Aorta (tissue), 5 donors: ENCODE results near the gene CAMK2D. TPM values are rescaled to one million over a fixed set of nuclear protein-coding genes. Genes with fewer than 3 reads are reported as not detected.

Experiments
- ATAC-seq: fragments of 200-7000 bp; cut with Tn5 transposase; one replicate; pipeline ENCODE4 v1.9.1; 2022; ENCODE audit warnings: moderate library complexity; ENCODE audit not compliant: low FRiP score
- DNase-seq, 2 donors: peaks; one replicate each; pipeline ENCODE4 v3.0.0-alpha.2; 2020
- H3K27ac ChIP-seq, 2 donors: one replicate each; pipeline ENCODE4 v1.5.1; 2013; ENCODE audit warnings: low read length in 2 of 2, mild to moderate bottlenecking in 2 of 2, moderate library complexity in 2 of 2, control low read depth in 1 of 2, inconsistent platforms in 1 of 2, low read depth in 1 of 2
- H3K27me3 ChIP-seq, 2 donors: one replicate each; pipeline ENCODE4 v1.6.1; 2013; ENCODE audit warnings: control low read depth in 1 of 2, low read length in 1 of 2, mild to moderate bottlenecking in 1 of 2, moderate library complexity in 1 of 2; ENCODE audit not compliant: insufficient read depth in 2 of 2, control insufficient read depth in 1 of 2
- H3K36me3 ChIP-seq, 2 donors: one replicate each; pipeline ENCODE4 v1.6.1; 2013; ENCODE audit warnings: control low read depth in 1 of 2, low read length in 1 of 2, mild to moderate bottlenecking in 1 of 2; ENCODE audit not compliant: insufficient read depth in 2 of 2, control insufficient read depth in 1 of 2
- H3K4me1 ChIP-seq, 2 donors: one replicate each; pipeline ENCODE4 v1.6.1; 2013; ENCODE audit warnings: low read length in 2 of 2, control low read depth in 1 of 2, mild to moderate bottlenecking in 1 of 2, moderate library complexity in 1 of 2; ENCODE audit not compliant: insufficient read depth in 2 of 2, control insufficient read depth in 1 of 2
- H3K4me3 ChIP-seq, 2 donors: one replicate each; pipeline ENCODE4 v1.5.1; 2013; ENCODE audit warnings: low read length in 2 of 2, control low read depth in 1 of 2, mild to moderate bottlenecking in 1 of 2
- H3K9me3 ChIP-seq: one replicate; pipeline ENCODE4 v1.6.1; 2013; ENCODE audit warnings: mild to moderate bottlenecking, low read length; ENCODE audit not compliant: control insufficient read depth
- WGBS, 2 donors: extraction: QIAGEN DNeasy Blood & Tissue Kit; methylation state at CpG; one replicate each; pipeline ENCODE4 v1.1.7; 2013; 5-methylcytosine and 5-hydroxymethylcytosine counted together
- intact Hi-C, 2 donors: fragments of 100-400 bp; cut with DNase I; formaldehyde crosslinking; loops; one replicate each; pipeline versions ENCODE4 v1.14.2 to v1.15.0; 2022
- polyA plus RNA-seq, 2 donors: library from polyadenylated mRNA; stranded (reverse); fragments of 200-250 nt; gene quantifications; one replicate each; pipeline ENCODE4 v1.2.3, GENCODE V29; 2013
- total RNA-seq, 2 donors: library from RNA; stranded (reverse); fragmentation: NEBNext Ultra II Directional; extraction: Animal tissue kit (Norgen Biotek cat#: 25700); gene quantifications; one replicate each; pipeline ENCODE4 v1.2.1, GENCODE V29; 2021
- donor health status: healthy with polysubstance abuse.
- donor health status: Bipolar disorder and iron deficiency.
- donor health status: DM: no; HTN: no; CAD: no.
- donor health status: DM: no; HTN: no; CAD: no.
- donor health status: DM: yes; HTN: yes; CAD: no.

Gene CAMK2D
- total and polyA plus RNA-seq, 4 donors, result 18.7 to 71.8 (median 37.7) TPM

DNA sequence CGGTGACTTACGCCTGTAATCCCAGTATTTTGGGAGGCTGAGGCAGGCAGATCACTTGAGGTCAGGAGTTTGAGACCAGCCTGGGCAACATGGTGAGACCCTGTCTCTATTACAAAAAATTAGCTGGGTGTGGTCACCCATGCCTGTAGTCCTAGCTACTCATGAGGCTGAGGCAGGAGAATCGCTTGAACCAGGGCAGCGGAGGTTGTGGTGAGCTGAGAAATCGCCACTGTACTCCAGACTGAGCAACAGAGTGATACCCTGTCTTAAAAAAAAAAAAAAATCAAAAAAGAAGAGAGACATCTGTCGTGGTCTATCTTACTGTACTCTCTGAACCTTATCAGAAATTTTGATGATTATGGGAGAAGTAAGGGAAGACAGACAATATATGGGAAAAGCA lies 144.3 kb downstream of the CAMK2D start:
- 96 to 97% methylated on average over 6 of the region's 6 CpGs for WGBS, 2 donors

GRCh38 chr4:113616443-113616842 lies 145.1 kb downstream of the CAMK2D start:
- DNase-seq (no peak), ATAC-seq (no peak)
- Histone ChIP-seq H3K4me1 (peaks cover 0 to 4% of the 10 kb centered on the region in 2 donors), H3K4me3 (no peak overlapping the region), H3K27me3 (no peaks in the 10 kb centered on the region), H3K36me3 (no peaks in the 10 kb centered on the region), H3K9me3 (no peaks in the 10 kb centered on the region), H3K27ac (no peak overlapping the region)
- 6 to 9% methylated on average over 1 of the region's 1 CpG for WGBS, 2 donors
- intact Hi-C loops, result no loop called here

More for the DNA sequence above, 144.3 kb downstream of the CAMK2D start:
- ATAC-seq (no peak), DNase-seq (no peak)
- H3K4me3 ChIP-seq, result no peak overlapping the region
- no peaks in the 10 kb centered on the region for H3K36me3 ChIP-seq
- no peaks in the 10 kb centered on the region for H3K9me3 ChIP-seq
- intact Hi-C loops, result no loop called here
- H3K4me1 ChIP-seq, result peaks cover 0 to 4% of the 10 kb centered on the region in 2 donors
- H3K27ac ChIP-seq, result no peak overlapping the region
- H3K27me3 ChIP-seq, result no peaks in the 10 kb centered on the region

DNA sequence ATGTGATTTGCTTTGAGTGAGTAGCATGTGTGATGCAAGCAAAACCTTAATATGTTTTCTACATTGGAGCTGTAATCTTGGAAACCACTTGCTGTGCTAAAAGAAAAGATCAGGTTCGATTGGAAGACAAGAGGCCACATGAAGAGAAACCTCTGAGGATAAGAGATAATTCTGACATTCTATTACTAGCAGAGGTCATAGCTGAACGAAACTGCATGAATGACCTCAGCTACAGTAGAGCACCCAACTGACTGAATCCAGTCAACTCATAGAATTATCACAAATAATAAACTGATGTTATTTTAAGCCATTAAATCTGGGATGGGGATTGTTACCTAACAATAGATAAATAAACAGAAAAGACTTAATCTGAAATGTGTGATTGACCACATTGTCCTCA lies 147.1 kb downstream of the CAMK2D start:
- no peak overlapping the region for H3K27ac ChIP-seq
- intact Hi-C loops, result no loop called here
- H3K36me3 ChIP-seq, result no peaks in the 10 kb centered on the region
- H3K9me3 ChIP-seq, result no peaks in the 10 kb centered on the region
- DNase-seq, result no peak
- H3K27me3 ChIP-seq, result no peaks in the 10 kb centered on the region
- no peak overlapping the region for H3K4me3 ChIP-seq
- WGBS, 2 donors, result 88 to 91% methylated on average over 2 of the region's 2 CpGs
- peaks cover 0 to 4% of the 10 kb centered on the region in 2 donors for H3K4me1 ChIP-seq
- ATAC-seq, result no peak

GRCh38 chr4:113613503-113613902 lies 148.0 kb downstream of the CAMK2D start:
- ATAC-seq, result no peak
- no peak overlapping the region for H3K27ac ChIP-seq
- H3K4me3 ChIP-seq, result no peak overlapping the region
- DNase-seq, result no peak
- no peaks in the 10 kb centered on the region for H3K36me3 ChIP-seq
- H3K9me3 ChIP-seq, result no peaks in the 10 kb centered on the region
- no peaks in the 10 kb centered on the region for H3K27me3 ChIP-seq
- 97 to 98% methylated on average over 4 of the region's 4 CpGs for WGBS, 2 donors
- no peaks in the 10 kb centered on the region for H3K4me1 ChIP-seq
- intact Hi-C loops, result no loop called here

GRCh38 chr4:113610537-113610936 lies 151.0 kb downstream of the CAMK2D start:
- intact Hi-C loops, result no loop called here
- H3K27me3 ChIP-seq, result no peaks in the 10 kb centered on the region
- no peaks in the 10 kb centered on the region for H3K4me1 ChIP-seq
- H3K36me3 ChIP-seq, result peaks cover 0 to 2% of the 10 kb centered on the region in 2 donors
- no peaks in the 10 kb centered on the region for H3K9me3 ChIP-seq
- H3K4me3 ChIP-seq, result no peak overlapping the region
- DNase-seq, result no peak
- H3K27ac ChIP-seq, result no peak overlapping the region
- WGBS, 2 donors, result 61 to 75% methylated on average over 3 of the region's 3 CpGs
- ATAC-seq, result no peak

DNA sequence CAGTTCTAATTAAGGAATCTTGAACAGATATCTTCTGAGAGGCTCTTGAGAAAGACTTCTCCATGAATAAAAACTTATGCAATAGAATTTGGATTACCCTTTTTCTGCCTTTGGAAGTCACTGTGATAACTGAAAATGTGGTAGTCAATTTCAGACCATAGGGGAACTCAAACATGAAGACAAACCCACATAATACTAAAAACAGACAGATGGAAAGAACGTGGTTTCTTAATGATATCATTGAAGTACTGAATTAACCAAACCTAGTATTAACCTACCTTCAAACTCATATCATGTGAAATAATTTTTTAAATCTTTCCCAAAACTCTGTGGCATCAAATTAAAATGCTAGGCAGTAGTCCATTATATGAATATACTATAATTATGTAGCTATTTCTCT lies 153.5 kb downstream of the CAMK2D start:
- Histone ChIP-seq H3K4me3 (no peak overlapping the region), H3K4me1 (peaks cover 0 to 1% of the 10 kb centered on the region in 2 donors), H3K36me3 (peaks cover 0 to 2% of the 10 kb centered on the region in 2 donors), H3K9me3 (no peaks in the 10 kb centered on the region), H3K27me3 (no peaks in the 10 kb centered on the region), H3K27ac (no peak overlapping the region)
- intact Hi-C loops, result no loop called here
- ATAC-seq (no peak), DNase-seq (no peak)
- WGBS, 2 donors, result 94 to 97% methylated on average over 1 of the region's 1 CpG

- ATAC-seq (no peak), DNase-seq (no peak)
- H3K36me3 ChIP-seq, result peaks cover 0 to 2% of the 10 kb centered on the region in 2 donors
- H3K4me3 ChIP-seq, result no peak overlapping the region
- no peaks in the 10 kb centered on the region for H3K27me3 ChIP-seq
- peaks cover 0 to 1% of the 10 kb centered on the region in 2 donors for H3K4me1 ChIP-seq
- H3K9me3 ChIP-seq, result no peaks in the 10 kb centered on the region
- no peak overlapping the region for H3K27ac ChIP-seq
- intact Hi-C loops, result no loop called here
- 96 to 98% methylated on average over 9 of the region's 9 CpGs for WGBS, 2 donors
Measured at GRCh38 chr4:113607147-113607720, 154.3 kb downstream of the CAMK2D start.

DNA sequence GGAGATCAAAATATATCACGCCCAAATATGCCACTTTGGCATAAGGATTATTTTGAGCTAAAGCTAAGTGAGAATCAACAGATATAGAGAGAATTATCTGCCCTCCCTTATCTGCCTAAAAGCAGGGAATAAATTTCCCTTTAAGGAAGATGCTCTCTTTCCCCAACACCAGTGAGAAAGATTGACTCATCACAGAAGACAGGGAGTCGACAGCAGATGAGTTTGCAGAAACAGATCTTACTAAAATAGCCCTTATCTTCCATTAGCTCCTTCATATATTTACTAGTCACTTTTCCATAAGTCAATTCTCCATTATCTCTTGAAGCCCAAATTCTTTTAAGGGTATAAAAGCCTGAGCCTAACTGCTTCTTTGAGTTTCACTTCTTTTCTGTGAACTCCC lies 156.6 kb downstream of the CAMK2D start:
- Histone ChIP-seq H3K36me3 (peaks cover 0 to 2% of the 10 kb centered on the region in 2 donors), H3K27me3 (no peaks in the 10 kb centered on the region), H3K4me1 (peaks cover 0 to 1% of the 10 kb centered on the region in 2 donors), H3K9me3 (no peaks in the 10 kb centered on the region), H3K27ac (no peak overlapping the region), H3K4me3 (no peak overlapping the region)
- intact Hi-C loops, result no loop called here
- WGBS, 2 donors, result 89 to 92% methylated on average over 2 of the region's 2 CpGs
- ATAC-seq, result no peak
- no peak for DNase-seq

GRCh38 chr4:113603911-113604310 lies 157.6 kb downstream of the CAMK2D start:
- DNase-seq, result no peak
- H3K27ac ChIP-seq, result no peak overlapping the region
- peaks cover 0 to 2% of the 10 kb centered on the region in 2 donors for H3K36me3 ChIP-seq
- ATAC-seq, result no peak
- H3K27me3 ChIP-seq, result no peaks in the 10 kb centered on the region
- peaks cover 0 to 1% of the 10 kb centered on the region in 2 donors for H3K4me1 ChIP-seq
- intact Hi-C loops, result no loop called here
- H3K9me3 ChIP-seq, result no peaks in the 10 kb centered on the region
- 4 to 6% methylated on average over 1 of the region's 1 CpG for WGBS, 2 donors
- no peak overlapping the region for H3K4me3 ChIP-seq
